Astrocyte (in vitro differentiated cells and primary cell): ENCODE data around the gene TIAM2.

ENCODE experiments used
- EZH2 ChIP-seq: IDR thresholded peaks from 2 replicates; pipeline ENCODE4 v1.6.1; 2012; ENCODE audit warnings: mild to moderate bottlenecking, low read length, inconsistent platforms; ENCODE audit not compliant: insufficient read depth
- TF ChIP-seq, protein P1 (sequence below): IDR thresholded peaks from 2 replicates; pipeline ENCODE4 v1.5.1; 2011; ENCODE audit warnings: low read depth, mild to moderate bottlenecking, inconsistent platforms, low read length, moderate library complexity; ENCODE audit not compliant: insufficient read depth

DNA sequence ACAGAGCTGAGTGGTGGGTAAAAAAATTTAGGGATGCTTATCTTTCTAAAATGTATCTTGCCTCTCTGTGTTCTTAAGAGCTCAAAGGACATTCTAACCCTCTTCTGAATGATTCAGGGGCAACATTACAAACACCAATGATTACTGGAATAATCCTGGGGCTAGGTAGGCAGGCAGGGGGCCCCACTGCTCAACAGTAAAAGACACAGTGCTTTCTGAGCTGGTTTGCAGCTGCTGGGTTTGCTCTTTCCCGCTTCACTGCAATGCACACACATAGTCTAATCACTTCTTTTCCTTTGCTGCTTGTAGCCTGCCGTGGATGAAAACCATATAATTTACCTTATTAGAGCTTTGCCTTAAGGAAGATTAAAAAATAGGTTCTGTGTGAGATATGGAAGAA, 292.6 kb downstream of the TIAM2 start:
- TF ChIP-seq, protein P1, sequence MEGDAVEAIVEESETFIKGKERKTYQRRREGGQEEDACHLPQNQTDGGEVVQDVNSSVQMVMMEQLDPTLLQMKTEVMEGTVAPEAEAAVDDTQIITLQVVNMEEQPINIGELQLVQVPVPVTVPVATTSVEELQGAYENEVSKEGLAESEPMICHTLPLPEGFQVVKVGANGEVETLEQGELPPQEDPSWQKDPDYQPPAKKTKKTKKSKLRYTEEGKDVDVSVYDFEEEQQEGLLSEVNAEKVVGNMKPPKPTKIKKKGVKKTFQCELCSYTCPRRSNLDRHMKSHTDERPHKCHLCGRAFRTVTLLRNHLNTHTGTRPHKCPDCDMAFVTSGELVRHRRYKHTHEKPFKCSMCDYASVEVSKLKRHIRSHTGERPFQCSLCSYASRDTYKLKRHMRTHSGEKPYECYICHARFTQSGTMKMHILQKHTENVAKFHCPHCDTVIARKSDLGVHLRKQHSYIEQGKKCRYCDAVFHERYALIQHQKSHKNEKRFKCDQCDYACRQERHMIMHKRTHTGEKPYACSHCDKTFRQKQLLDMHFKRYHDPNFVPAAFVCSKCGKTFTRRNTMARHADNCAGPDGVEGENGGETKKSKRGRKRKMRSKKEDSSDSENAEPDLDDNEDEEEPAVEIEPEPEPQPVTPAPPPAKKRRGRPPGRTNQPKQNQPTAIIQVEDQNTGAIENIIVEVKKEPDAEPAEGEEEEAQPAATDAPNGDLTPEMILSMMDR, result no peak
- TF ChIP-seq EZH2, result no peak
